CD4-positive, alpha-beta T cell treated with Interleukin-17A for 4 hours (primary cell): ENCODE data around the gene NCEH1.
"Not testable (repeated sequence)": the region's sequence is repeated elsewhere in the genome, so short reads cannot be mapped to it uniquely, and the experiment has no call there.

Experiments used
- DNase-seq: peaks from one replicate; pipeline ENCODE4 v3.0.0-alpha.2; 2020; ENCODE audit warnings: mixed read lengths

NCEH1 gene

DNA sequence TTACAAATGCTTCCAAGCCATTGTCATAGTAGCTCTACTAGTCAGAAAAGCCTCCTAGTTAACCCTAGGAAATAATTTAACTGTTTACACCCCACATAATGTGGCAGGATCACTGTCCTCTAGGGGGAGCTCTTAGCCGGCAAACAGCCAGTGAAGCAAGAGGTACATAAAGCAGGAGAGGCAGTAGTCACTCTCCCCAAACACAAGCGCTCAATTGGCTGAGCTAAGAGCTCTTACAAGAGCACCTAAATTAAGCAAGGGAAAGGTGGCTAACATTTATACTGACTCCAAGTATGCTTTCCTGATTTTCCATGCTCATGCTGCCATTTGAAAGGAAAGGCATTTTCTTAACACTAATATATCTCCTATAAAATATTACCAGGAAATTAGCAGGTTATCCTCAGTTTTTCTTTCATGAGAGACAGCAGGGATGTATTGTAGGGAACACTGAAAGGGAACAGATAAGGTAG is 37.6 kb downstream of the NCEH1 start:
- DNase-seq = peak; percentile 65

DNA sequence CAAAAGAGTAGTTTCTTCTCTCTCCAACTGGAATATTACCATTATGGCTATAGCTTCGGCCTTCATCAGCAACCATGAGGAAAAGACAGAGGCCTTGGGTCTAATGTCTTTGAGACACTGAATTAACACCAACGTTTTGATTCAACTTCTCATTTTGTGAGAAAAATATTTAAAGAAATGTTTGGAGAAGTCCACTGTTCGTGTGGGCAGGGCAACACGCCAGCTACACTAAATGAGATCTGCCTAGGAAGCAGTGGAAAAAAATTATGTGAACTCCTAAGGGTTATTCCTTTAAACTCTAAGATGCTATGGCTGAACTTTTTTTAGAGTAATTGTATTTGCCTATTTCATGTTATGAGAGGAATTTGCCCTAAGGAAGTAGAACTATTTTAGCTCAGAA is 41.8 kb downstream of the NCEH1 start:
- DNase-seq = no peak

DNA sequence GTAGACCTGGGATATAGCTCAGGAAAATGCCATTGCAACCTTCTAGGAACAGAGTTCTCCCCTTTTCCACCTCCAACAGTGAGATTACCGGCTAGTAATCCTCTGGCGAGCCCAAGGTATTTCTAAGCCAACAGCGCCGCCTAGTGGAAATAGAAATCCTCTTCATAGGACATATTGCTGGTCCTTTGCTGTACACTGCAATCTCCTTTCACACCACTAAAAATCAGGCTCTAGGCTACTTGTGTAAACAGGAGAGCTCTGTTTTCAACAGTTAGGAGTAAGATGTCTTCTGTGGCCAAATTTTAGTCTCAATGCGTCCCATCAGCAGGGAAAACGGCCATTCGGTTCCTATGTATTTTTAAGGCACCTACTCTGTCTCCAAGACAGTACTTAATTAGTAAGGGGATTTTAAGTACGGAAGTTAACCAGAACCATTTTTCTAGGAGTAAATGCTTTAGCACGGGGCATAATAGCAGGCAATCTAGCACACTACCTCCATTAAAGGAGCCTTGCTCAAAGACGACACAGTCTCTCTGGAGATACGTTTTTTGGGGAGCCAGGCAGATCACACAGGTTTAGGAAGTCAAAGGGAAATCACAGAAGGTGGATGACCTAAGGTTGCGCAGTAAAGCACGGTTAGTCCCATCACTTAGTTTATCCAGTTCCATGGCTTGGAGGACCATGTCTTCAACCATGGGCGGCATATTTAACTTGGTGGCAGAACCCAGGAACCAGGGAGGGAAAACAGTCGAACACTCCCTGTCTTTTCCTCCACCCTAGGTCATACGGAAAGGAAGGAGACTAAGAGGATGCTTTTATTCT is 43.8 kb downstream of the NCEH1 start:
- peak; percentile 81 for DNase-seq

DNA sequence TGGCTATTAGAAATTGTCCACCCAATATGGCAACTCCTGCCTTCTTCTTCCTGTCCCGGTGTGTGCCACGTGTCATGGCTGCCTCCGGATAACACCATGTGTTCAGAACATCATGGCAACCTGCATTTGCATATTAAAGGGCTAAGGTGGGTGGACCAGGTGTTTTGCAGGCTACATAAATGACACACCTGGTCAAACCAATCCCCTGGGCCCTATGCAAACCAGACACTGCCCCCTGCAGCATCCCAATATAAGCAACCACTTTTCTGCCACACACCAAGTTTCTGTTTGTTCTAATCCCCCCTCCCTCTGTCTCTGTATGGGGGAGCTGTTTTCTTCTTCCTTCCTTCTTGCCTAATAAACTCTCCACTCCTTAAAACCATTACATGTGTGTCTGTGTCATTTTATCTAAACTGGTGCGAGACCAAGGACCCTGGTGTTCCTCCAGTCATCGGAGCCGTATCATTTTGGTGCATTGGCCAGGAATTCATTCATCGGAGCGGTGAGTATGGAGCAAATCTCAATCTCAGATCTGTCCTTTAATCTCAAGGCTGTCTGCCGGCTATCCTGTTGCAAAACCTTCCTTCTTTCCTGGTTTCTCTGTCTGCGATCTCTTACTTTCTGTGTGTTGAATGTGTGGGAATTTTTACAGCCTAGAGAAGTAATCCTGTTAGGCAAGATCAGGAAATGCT is 44.5 kb downstream of the NCEH1 start:
- no peak for DNase-seq

DNA sequence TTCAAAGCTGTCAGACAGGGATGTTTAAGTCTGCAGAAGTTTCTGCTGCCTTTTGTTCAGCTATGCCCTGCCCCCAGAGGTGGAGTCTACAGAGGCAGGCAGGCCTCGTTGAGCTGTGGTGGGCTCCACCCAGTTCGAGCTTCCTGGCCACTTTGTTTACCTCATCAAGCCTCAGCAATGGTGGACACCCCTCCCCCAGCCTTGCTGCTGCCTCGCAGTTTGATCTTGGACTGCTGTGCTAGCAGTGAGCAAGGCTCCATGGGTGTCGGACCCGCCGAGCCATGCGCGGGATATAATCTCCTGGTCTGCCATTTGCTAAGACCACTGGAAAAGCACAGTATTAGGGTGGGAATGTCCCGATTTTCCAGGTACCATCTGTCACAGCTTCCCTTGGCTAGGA is 45.4 kb downstream of the NCEH1 start:
- not testable (repeated sequence) for DNase-seq

DNA sequence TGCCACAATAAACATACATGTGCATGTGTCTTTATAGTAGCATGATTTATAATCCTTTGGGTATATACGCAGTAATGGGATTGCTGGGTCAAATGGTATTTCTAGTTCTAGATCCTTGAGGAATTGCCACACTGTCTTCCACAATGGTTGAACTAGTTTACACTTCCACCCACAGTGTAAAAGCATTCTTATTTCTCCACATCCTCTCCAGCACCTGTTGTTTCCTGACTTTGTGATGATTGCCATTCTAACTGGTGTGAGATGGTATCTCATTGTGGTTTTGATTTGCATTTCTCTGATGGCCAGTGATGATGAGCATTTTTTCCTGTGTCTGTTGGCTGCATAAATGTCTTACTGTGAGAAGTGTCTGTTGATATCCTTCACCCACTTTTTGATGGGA is 50.4 kb downstream of the NCEH1 start:
- not testable (repeated sequence) for DNase-seq

DNA sequence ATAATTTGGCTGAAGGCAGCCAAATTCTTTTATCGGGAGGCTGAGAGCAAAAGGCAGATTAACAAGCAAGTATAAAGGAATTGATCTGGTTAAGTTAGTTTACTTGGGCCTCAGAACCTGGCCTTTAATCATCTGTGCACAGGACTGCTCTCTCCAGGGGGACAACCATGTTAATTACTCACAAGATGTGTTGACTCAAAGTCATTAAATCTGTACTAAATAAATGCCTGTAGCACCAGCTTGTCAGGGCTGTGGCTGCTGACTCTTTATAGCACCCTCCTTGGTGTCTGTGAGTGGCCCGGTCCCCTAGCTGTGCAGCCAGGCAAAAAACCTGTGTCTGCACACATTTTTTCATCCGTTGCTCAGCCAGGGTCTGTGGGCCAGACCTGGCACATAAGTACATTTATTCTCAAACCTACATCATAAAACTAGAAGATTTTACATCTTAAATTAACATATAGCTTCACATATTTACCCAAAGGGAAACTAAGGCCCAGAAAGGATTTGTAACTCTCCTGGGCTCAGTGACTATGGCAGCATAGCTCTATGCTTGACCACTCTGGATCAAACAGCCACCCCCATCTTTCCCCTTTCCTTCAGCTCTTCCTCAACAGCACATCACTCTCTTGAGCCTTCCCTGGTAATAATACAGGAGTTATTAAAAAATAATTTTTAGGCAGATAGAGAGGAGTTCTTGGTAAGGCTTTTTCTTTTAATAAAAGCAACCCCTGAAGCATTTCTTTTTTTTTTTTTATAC is 51.4 kb downstream of the NCEH1 start:
- no peak for DNase-seq

DNA sequence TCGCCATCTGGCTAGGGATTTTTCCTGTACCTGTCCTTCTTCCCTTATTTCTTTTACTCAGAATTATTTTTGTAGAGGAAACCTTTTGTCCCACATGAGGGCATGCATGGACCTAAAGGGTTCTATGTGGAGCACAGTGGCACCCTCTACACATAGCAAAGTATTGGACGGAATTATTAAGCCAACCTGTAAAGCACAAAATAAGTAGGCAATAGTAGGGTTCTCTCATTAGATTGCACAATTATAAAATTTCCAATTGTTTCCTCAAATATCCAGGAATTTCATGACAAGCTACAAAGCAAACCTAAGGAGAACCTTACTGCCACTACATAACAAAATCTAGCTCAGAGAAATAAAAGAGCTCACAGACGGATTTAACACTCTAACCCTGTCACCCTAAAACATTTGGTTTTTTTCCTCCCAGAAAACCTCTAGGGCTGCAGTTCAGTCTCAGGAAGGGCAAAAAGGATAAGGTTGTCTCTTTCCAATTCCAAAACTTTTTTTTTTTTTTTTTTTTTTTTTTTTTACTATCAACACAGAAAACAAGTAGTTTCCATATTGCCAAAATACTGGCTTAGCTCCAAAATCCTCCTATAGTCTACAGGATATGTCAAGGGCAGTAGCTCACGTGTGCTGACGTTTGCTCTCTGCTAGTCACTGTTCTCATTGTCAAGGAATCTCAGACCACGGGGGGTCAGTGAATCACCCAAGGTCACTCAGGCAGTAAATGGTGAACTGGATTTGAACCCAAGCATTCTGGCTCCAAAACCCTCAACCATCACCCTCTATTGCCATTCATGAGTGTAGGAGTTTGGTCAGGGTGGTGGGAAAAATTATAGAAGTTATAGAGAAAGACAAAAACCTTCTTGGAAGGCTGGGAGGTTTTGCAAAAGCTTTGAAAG is 52.3 kb downstream of the NCEH1 start:
- no peak for DNase-seq

DNA sequence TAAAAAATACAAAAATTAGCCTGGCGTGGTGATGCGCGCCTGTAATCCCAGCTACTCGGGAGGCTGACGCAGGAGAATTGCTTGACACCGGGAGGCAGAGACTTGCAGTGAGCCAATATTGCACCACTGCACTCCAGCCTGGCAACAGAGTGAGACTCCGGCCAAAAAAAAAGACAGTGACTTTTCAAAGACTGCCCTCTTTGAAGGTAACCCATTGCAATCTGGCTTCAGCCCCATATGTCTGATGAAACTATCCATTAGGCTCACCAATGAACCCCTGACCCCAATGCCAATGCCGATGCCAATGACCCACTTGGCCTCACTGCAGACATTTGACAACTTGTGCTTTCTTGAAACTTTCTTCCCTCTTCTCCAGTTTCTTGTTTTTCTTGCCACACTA is 54.3 kb downstream of the NCEH1 start:
- DNase-seq = no peak

DNA sequence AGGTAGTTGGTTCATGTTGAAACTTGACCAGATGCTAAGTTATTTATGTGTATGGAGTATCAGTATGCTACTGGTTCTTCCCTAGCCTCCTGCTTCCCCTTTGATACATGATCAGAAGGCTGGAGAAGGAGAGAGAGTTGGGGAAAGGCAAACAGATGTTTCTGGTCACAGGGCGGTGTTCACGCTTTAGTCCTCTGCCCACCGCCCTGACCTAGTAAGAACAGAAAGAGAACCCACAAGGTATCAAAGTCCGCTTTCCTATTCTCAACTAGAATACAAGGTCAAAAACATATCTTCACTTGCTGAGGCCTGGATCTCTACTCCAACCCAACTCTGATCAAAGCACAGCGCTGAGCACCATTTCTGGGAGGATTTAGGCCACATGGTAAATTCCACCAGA is 55.5 kb downstream of the NCEH1 start:
- DNase-seq = no peak

DNA sequence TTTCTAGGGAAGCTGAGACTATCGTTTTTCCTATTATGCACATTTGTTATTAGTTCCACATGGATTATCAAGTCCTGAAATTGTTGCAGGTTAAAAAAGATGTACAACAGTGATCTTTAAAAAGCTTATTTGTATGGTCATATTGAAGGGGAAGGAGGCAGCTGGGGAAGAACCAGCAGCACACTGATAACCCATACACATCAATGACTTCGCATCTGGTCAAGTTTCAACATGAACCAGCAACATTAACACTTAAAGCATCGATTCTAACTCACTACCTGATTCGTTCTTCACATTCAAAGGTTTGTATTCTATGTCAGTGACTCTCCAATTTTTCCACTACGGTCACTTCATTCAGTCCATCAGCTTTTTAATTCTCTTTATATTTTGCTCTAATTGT is 56.4 kb downstream of the NCEH1 start:
- no peak for DNase-seq

DNA sequence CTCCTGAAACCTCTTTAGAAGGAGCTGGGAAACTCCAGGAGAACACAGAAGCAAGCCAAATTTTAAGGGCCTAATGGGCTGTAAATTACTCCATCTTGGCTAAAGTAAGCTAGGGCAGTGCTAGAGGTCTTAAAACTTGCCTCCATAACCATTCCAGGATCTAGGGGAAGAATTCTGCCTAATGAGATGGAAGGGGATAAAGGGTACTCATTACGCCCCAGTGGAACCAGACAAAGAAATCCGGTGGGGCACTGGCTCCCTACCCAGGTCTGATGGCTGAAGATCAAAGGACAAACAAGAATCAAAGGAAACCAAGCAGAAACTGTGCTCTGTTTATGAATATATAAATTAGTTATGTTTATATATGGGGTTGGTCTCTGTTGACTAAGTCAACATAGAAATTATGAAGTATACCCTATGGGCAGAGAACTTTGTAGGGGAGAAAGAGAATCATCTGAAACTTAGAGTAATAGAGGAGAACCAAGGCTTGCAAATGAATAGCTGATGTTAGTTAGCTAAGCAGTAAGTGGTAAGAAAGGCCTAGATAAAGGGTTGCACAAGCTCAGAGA is 57.8 kb downstream of the NCEH1 start:
- DNase-seq = no peak

DNA sequence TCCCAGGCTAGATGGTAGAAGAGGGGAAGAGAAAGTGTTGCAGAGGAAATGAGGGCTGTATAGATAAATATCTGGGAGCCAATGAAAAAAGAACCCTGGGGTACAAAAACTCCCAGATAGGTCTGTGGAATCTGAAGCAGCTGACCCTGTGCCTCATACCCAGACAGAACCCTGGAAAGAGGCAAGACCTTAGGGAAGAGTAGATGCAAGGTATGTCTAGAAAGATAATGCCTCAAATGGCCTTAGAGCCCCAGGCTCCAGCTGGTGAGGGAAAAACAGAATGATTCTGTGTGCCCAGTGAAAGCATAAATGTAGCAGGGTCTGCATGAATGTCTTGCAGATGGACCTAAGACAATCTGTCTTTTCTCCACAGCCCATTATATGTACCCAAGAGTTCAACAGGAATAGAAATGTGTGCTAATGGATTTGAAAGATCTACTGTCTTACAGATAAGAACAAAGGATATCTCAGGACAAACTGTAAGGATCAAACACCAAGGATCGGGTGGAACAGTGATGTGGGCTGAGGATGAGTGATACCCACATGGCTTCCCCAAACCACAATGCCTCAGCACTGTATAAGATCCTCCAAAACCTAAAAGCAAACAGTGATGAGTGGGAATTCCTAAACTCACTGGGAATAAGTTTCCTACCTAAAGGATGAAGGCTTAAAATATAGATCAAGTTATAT is 58.8 kb downstream of the NCEH1 start:
- no peak for DNase-seq

DNA sequence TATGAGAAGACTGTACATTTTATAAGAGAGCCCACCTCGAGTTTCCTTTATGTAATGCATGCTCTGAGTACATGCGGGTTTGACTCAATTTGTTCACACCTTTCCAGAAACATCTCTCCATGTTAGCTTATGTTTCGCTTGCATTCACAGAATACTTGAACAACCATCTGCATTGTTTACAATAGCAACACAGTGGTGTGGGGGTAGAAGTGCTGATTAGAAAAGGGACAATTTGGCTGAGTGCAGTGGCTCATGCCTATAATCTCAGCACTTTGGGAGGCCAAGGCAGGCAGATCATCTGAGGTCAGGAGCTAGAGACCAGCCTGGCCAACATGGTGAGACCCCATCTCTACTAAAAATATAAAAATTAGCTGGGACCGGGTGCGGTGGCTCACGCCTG is 60.9 kb downstream of the NCEH1 start:
- no peak for DNase-seq

DNA sequence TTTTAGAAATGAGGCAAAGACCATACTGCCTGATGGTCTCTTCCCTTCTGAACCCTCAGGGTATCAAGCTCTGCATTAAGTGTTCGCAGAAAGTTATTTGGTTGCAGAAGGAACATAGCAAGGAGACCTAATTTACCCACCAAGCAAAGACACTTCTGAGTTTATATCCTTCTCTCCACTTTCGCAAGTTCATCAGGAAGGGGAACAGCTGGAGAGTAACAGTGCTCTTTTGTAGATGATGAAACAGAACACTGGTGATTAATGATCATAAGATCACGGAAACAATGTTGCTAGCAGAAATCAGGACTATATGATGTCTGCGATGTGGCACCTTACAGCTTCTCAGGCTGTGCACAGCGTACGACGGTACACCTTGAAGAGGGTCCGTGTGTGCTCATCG is 62.1 kb downstream of the NCEH1 start:
- no peak for DNase-seq

DNA sequence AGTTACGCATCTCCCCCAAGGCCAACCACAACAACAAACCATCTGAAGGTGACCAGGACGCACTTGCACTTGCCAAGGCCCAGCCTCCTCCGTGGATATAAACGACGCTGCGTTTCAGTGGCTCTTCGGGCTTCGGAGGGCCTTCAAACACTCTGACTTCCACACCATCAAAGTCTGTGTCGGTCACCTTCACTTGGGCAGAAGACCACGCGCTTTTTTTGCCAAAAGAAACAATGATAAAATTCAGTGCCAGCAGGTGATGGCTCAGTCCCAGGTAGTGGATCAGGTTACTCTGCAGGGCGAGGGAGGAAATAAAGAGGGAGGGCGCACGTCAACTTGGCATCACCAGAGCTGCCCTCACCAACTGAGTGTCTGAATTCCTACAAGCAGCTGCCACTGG is 63.0 kb downstream of the NCEH1 start:
- no peak for DNase-seq

DNA sequence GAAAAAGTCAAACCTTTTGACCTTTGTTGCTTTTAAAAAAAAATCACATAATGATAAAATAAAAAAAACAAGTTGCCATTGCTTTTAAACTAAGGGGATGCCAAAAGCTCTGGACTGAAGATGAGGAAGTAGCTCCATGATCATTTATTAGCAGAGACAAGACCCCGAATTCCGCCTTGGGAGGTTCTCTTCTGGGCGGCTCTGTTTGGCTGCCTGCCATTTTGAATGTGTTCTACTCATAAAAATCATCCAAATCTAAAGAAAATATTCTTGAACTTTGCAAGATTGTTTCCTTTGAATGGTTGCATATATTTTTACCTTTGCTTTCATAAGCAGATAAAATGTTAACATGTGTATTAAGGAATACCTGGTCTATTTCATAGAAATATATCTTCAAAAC is 63.8 kb downstream of the NCEH1 start:
- DNase-seq = no peak

DNA sequence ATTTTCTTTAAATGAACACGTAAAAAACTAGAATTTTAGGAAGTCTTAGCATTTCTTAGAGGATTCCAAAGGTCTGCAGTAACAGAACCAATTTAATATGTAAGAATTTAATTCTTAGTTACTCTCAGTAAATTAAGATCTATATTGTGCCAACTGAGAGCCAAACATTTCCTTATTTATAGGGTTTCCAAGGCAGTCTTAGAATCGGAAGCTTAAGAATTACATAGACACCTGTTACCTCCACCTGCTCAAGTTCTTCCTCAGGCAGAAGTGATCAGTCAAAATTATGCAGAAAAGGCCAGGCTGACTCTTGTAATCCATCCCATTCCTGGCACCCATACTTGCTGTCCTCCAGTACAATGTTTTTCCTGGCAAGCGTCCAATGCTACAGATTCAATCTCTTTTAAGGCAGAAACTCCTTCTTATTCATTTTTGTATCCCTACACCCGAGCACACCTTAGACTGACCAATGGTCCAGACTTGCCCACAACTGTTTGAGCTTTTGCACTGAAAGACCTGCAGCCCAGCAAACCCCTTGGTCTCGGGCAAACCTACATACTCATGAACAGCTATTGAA is 64.3 kb downstream of the NCEH1 start:
- DNase-seq = no peak

DNA sequence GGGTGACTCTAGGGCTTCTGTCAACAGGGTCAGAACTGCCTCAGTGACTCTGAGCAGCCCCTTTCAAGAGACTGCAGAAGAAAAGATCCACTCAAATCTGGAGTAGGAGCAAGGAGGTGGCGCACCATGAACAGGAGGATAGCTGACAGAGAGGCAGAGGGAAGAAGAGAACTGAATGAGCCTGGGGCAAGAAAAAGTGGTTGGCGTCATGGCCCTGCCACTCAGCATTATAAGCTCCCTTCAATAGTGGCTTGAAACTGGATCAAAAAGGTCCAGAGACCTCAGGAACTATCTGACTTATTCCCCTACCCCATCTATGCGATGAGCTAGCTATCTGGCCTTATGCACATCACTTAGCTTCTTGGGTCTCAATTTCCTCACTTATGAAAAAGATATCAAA is 66.6 kb downstream of the NCEH1 start:
- no peak for DNase-seq

DNA sequence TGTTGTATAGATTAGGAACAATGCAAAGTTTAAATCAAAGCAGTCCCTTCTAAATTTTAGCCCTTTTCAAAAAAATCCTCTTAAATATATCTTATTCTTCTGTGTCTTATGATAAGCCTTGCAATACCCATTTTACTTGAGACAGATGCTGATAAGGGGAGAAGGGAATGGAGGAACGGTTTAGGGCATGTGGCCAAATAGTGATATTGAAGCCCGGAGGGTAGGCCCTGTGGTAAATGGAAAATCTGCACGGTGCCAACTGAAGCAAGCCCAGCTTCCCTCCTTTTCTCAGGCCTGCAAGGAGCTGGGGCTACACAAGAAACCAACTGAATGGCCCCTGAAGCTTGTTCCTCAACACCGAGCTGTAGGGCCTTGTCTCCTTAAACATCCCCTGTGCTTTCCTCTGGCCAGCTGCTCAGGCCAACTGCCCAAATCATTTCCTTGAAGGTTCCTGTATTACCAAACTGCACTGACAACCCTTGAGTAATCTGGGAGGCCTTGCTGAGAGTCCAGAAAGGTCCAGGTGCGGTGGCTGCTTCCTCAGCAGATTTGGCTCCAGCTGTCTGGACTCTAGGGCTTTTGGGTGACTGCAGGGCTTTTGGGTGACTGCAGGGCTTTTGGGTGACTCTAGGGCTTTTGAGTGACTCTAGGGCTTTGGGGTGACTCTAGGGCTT is 67.2 kb downstream of the NCEH1 start:
- no peak for DNase-seq

DNA sequence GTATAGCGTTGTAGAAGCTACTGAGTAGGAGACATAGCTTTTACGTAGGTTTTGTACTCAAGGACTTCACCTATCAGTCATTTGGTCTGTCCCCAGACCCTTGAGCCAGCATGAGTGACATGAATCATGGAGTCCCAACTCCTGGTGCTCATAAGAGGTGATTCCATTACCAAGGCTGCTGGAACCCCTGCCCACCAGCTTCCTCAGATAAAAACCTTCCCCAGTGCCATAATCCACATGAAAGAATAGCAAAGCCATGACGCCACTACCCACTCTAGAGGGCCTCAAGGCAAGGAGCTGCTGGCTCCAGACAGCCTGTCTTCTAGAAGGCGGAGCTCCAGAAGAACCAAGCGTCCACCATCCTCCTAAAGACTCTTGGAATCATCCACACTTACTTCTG is 69.6 kb downstream of the NCEH1 start:
- no peak for DNase-seq
